Liver (tissue), 9 donors: Measurements from ENCODE around the gene ENPP3. TPM values are rescaled to one million over a fixed set of nuclear protein-coding genes. Genes with fewer than 3 reads are reported as not detected.

Source experiments
- DNase-seq: peaks from one replicate; pipeline ENCODE4 v3.0.0-alpha.2; 2017; ENCODE audit warnings: low spot score
- H3K27ac ChIP-seq, 2 donors: one replicate each; pipeline ENCODE4 v1.7.0; 2013; ENCODE audit warnings: inconsistent platforms in 2 of 2, low read length in 2 of 2, control low read depth in 1 of 2, low read depth in 1 of 2, mild to moderate bottlenecking in 1 of 2
- H3K27me3 ChIP-seq, 4 donors: one replicate each; pipeline versions ENCODE4 v1.6.1 to v1.7.0; 2013; ENCODE audit warnings: low read length in 3 of 4, inconsistent platforms in 1 of 4, mild to moderate bottlenecking in 1 of 4, moderate library complexity in 1 of 4; ENCODE audit not compliant: control insufficient read depth in 4 of 4, insufficient read depth in 4 of 4
- H3K36me3 ChIP-seq, 4 donors: one replicate each; pipeline versions ENCODE4 v1.6.1 to v1.7.0; 2013; ENCODE audit warnings: low read length in 3 of 4, mild to moderate bottlenecking in 3 of 4, low read depth in 1 of 4, moderate library complexity in 1 of 4; ENCODE audit not compliant: control insufficient read depth in 4 of 4, insufficient read depth in 3 of 4
- H3K4me1 ChIP-seq, 4 donors: one replicate each; pipeline versions ENCODE4 v1.6.1 to v1.7.0; 2013; ENCODE audit warnings: low read length in 3 of 4, mild to moderate bottlenecking in 3 of 4, moderate library complexity in 1 of 4; ENCODE audit not compliant: control insufficient read depth in 4 of 4, insufficient read depth in 4 of 4
- H3K4me3 ChIP-seq, 3 donors: one replicate each; pipeline versions ENCODE4 v1.6.1 to v1.7.0; 2013; ENCODE audit warnings: low read length in 3 of 3, control low read depth in 1 of 3, low read depth in 1 of 3, mild to moderate bottlenecking in 1 of 3
- H3K9ac ChIP-seq, 2 donors: one replicate each; pipeline ENCODE4 v1.7.0; 2013; ENCODE audit warnings: low read length in 2 of 2, mild to moderate bottlenecking in 2 of 2, moderate library complexity in 2 of 2, control low read depth in 1 of 2, low read depth in 1 of 2
- H3K9me3 ChIP-seq, 4 donors: one replicate each; pipeline versions ENCODE4 v1.6.1 to v1.7.0; 2013; ENCODE audit warnings: low read length in 3 of 4; ENCODE audit not compliant: control insufficient read depth in 4 of 4
- EGR1 ChIP-seq, 2 donors: IDR thresholded peaks; 2 replicates each; pipeline ENCODE4 v1.6.1; 2016 to 2018; ENCODE audit warnings: antibody characterized with exemption in 2 of 2, low read depth in 2 of 2
- FOXA1 ChIP-seq: IDR thresholded peaks from 2 replicates; pipeline ENCODE4 v1.6.1; 2016; ENCODE audit warnings: antibody characterized with exemption
- FOXA2 ChIP-seq: IDR thresholded peaks from 2 replicates; pipeline ENCODE4 v1.6.1; 2016; ENCODE audit warnings: antibody characterized with exemption
- GABPA ChIP-seq, 2 donors: IDR thresholded peaks in 1 of 2; conservative IDR thresholded peaks in 1 of 2; 2 replicates each; pipeline ENCODE4 v1.6.1; 2016; ENCODE audit warnings: antibody characterized with exemption in 2 of 2, mild to moderate bottlenecking in 1 of 2, moderate library complexity in 1 of 2
- HNF4A ChIP-seq, 2 donors: conservative IDR thresholded peaks; 2 replicates each; pipeline ENCODE4 v1.6.1; 2016; ENCODE audit warnings: antibody characterized with exemption in 2 of 2, mild to moderate bottlenecking in 2 of 2
- HNF4G ChIP-seq: IDR thresholded peaks from 2 replicates; pipeline ENCODE4 v1.6.1; 2016; ENCODE audit warnings: antibody characterized with exemption
- JUND ChIP-seq, 2 donors: IDR thresholded peaks; 2 replicates each; pipeline ENCODE4 v1.6.1; 2016; ENCODE audit warnings: antibody characterized with exemption in 2 of 2
- NR2F2 ChIP-seq: IDR thresholded peaks from 2 replicates; pipeline ENCODE4 v1.6.1; 2016; ENCODE audit warnings: antibody characterized with exemption
- RXRA ChIP-seq, 2 donors: IDR thresholded peaks; 2 replicates each; pipeline ENCODE4 v1.6.1; 2017 to 2018; ENCODE audit warnings: antibody characterized with exemption in 2 of 2, mild to moderate bottlenecking in 1 of 2
- SP1 ChIP-seq: IDR thresholded peaks from 2 replicates; pipeline ENCODE4 v1.6.1; 2018; ENCODE audit warnings: antibody characterized with exemption, mild to moderate bottlenecking
- TAF1 ChIP-seq: conservative IDR thresholded peaks from 2 replicates; pipeline ENCODE4 v1.6.1; 2016; ENCODE audit warnings: antibody characterized with exemption, mild to moderate bottlenecking
- YY1 ChIP-seq: IDR thresholded peaks from 2 replicates; pipeline ENCODE4 v1.6.1; 2016; ENCODE audit warnings: antibody characterized with exemption, mild to moderate bottlenecking
- WGBS: extraction: QIAGEN DNeasy Blood & Tissue Kit; methylation state at CpG from one replicate; pipeline ENCODE4 v1.1.7; 2013; 5-methylcytosine and 5-hydroxymethylcytosine counted together
- polyA plus RNA-seq, 2 donors: library from polyadenylated mRNA; stranded (reverse) in 1 of 2; unstranded in 1 of 2; fragments of 200-250 nt in 1 of 2; fragments of >200 nt in 1 of 2; fragmentation: Nextera tagmentation in 1 of 2; extraction: Ambion mirVana in 1 of 2; gene quantifications; one replicate each; pipeline versions ENCODE4 v1.2.1 to v1.2.3, GENCODE V29; 2013 to 2015
- total RNA-seq, 2 donors: library from RNA; depleted of rRNA; stranded (reverse); fragments of >200 nt; gene quantifications; one replicate each; pipeline ENCODE4 v1.2.3, GENCODE V29; 2014
- TF ChIP-seq, protein P1 (sequence below): IDR thresholded peaks from 2 replicates; pipeline ENCODE4 v1.6.1; 2016; ENCODE audit warnings: antibody characterized with exemption
- TF ChIP-seq, protein P2 (sequence below): IDR thresholded peaks from 2 replicates; pipeline ENCODE4 v1.6.1; 2016; ENCODE audit warnings: antibody characterized with exemption
- TF ChIP-seq, protein P3 (sequence below): IDR thresholded peaks from 2 replicates; pipeline ENCODE4 v1.6.1; 2016; ENCODE audit warnings: antibody characterized with exemption, mild to moderate bottlenecking
- TF ChIP-seq, protein P4 (sequence below): IDR thresholded peaks from 2 replicates; pipeline ENCODE4 v1.6.1; 2016; ENCODE audit warnings: antibody characterized with exemption
- TF ChIP-seq, protein P5 (sequence below): fragments of 150-350 bp; IDR thresholded peaks from 2 replicates; pipeline ENCODE4 v1.5.1; 2017; ENCODE audit warnings: improper control_type of control experiment, low read depth, low read length; ENCODE audit not compliant: missing input control
- donor health status: healthy.
- donor health status: healthy.
- donor health status: healthy.
- donor health status: healthy.
- donor health status: healthy.

Gene ENPP3
- total and polyA plus RNA-seq, 4 donors, result 0.51 to 6.1 (median 1.1) TPM

DNA sequence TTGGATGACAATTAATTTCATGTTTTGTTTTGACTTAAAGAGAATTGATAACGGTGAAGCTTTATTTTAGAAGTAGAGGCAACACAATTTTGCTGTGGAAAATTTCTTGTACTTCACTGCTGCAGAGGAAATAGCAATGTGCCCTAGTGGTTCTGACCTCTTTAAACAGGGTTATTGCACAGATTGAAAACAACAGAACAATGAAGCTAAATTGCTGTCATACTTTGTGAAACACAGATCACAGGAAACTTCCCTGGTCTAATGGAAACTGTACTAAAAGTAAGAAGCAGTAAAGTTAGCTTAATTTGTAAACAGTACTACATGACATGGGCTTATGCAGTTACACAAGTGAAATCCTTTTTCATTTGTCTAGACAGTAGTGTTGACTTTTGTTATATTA is 32.8 kb downstream of the ENPP3 start:
- no peaks in the 10 kb centered on the region for H3K9me3 ChIP-seq
- no peak overlapping the region for H3K9ac ChIP-seq
- TF ChIP-seq, protein P1, sequence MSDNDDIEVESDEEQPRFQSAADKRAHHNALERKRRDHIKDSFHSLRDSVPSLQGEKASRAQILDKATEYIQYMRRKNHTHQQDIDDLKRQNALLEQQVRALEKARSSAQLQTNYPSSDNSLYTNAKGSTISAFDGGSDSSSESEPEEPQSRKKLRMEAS, result no peak
- TF ChIP-seq JUND (IDR thresholded peaks at IDR 0.05) (no peak), FOXA2 (no peak), SP1 (no peak), EGR1 (IDR thresholded peaks at IDR 0.05; ENCODE audit: low read depth in 2 of 2) (no peak), TAF1 (no peak), FOXA1 (no peak)
- TF ChIP-seq, protein P2, sequence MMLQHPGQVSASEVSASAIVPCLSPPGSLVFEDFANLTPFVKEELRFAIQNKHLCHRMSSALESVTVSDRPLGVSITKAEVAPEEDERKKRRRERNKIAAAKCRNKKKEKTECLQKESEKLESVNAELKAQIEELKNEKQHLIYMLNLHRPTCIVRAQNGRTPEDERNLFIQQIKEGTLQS, result no peak
- TF ChIP-seq, protein P3, sequence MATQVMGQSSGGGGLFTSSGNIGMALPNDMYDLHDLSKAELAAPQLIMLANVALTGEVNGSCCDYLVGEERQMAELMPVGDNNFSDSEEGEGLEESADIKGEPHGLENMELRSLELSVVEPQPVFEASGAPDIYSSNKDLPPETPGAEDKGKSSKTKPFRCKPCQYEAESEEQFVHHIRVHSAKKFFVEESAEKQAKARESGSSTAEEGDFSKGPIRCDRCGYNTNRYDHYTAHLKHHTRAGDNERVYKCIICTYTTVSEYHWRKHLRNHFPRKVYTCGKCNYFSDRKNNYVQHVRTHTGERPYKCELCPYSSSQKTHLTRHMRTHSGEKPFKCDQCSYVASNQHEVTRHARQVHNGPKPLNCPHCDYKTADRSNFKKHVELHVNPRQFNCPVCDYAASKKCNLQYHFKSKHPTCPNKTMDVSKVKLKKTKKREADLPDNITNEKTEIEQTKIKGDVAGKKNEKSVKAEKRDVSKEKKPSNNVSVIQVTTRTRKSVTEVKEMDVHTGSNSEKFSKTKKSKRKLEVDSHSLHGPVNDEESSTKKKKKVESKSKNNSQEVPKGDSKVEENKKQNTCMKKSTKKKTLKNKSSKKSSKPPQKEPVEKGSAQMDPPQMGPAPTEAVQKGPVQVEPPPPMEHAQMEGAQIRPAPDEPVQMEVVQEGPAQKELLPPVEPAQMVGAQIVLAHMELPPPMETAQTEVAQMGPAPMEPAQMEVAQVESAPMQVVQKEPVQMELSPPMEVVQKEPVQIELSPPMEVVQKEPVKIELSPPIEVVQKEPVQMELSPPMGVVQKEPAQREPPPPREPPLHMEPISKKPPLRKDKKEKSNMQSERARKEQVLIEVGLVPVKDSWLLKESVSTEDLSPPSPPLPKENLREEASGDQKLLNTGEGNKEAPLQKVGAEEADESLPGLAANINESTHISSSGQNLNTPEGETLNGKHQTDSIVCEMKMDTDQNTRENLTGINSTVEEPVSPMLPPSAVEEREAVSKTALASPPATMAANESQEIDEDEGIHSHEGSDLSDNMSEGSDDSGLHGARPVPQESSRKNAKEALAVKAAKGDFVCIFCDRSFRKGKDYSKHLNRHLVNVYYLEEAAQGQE, result no peak
- TF ChIP-seq, protein P4, sequence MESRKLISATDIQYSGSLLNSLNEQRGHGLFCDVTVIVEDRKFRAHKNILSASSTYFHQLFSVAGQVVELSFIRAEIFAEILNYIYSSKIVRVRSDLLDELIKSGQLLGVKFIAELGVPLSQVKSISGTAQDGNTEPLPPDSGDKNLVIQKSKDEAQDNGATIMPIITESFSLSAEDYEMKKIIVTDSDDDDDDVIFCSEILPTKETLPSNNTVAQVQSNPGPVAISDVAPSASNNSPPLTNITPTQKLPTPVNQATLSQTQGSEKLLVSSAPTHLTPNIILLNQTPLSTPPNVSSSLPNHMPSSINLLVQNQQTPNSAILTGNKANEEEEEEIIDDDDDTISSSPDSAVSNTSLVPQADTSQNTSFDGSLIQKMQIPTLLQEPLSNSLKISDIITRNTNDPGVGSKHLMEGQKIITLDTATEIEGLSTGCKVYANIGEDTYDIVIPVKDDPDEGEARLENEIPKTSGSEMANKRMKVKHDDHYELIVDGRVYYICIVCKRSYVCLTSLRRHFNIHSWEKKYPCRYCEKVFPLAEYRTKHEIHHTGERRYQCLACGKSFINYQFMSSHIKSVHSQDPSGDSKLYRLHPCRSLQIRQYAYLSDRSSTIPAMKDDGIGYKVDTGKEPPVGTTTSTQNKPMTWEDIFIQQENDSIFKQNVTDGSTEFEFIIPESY, result no peak
- WGBS, result 85% methylated on average over 1 of the region's 1 CpG
- no peaks in the 10 kb centered on the region for H3K4me1 ChIP-seq
- H3K4me3 ChIP-seq, result no peak overlapping the region
- no peak for DNase-seq
- H3K27ac ChIP-seq, result no peak overlapping the region
- H3K36me3 ChIP-seq, result no peaks in the 10 kb centered on the region
- H3K27me3 ChIP-seq, result no peaks in the 10 kb centered on the region

DNA sequence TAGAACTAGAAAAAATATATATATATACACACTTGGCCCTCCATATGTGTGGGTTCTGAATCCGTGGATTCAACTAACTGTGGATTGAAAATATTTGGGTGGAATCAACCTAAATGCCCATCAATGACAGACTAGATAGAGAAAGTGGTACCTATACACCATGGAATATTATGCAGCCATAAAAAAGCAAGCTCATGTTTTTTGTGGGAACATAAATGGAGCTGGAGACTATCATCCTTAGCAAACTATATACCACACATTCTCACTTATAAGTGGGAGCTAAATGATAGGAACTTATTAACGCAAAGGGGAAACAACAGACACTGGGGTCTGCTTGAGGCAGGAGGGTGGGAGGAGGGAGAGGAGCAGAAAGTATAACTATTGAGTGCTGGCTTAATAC is 36.1 kb downstream of the ENPP3 start:
- WGBS, result 94% methylated on average over 2 of the region's 2 CpGs
- no peaks in the 10 kb centered on the region for H3K36me3 ChIP-seq
- H3K27ac ChIP-seq, result no peak overlapping the region
- no peak for DNase-seq
- no peak overlapping the region for H3K4me3 ChIP-seq
- H3K9me3 ChIP-seq, result no peaks in the 10 kb centered on the region
- no peak overlapping the region for H3K9ac ChIP-seq
- H3K4me1 ChIP-seq, result no peaks in the 10 kb centered on the region
- TF ChIP-seq FOXA1, result no peak
- no peak for TF ChIP-seq HNF4G
- TF ChIP-seq JUND (IDR thresholded peaks at IDR 0.05), result no peak
- TF ChIP-seq RXRA (IDR thresholded peaks at IDR 0.05), result no peak
- TF ChIP-seq NR2F2, result no peak
- TF ChIP-seq, protein P1, result no peak
- TF ChIP-seq, protein P3, result no peak
- TF ChIP-seq TAF1, result no peak
- no peak for TF ChIP-seq GABPA (IDR thresholded peaks at IDR 0.05 in 1 of 2, conservative IDR thresholded peaks at IDR 0.05 in 1 of 2)
- TF ChIP-seq SP1, result no peak
- TF ChIP-seq YY1, result no peak
- no peak for TF ChIP-seq HNF4A (conservative IDR thresholded peaks at IDR 0.05)
- TF ChIP-seq EGR1 (IDR thresholded peaks at IDR 0.05; ENCODE audit: low read depth in 2 of 2), result no peak
- TF ChIP-seq, protein P4, result no peak
- TF ChIP-seq, protein P5, sequence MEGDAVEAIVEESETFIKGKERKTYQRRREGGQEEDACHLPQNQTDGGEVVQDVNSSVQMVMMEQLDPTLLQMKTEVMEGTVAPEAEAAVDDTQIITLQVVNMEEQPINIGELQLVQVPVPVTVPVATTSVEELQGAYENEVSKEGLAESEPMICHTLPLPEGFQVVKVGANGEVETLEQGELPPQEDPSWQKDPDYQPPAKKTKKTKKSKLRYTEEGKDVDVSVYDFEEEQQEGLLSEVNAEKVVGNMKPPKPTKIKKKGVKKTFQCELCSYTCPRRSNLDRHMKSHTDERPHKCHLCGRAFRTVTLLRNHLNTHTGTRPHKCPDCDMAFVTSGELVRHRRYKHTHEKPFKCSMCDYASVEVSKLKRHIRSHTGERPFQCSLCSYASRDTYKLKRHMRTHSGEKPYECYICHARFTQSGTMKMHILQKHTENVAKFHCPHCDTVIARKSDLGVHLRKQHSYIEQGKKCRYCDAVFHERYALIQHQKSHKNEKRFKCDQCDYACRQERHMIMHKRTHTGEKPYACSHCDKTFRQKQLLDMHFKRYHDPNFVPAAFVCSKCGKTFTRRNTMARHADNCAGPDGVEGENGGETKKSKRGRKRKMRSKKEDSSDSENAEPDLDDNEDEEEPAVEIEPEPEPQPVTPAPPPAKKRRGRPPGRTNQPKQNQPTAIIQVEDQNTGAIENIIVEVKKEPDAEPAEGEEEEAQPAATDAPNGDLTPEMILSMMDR, result no peak
- H3K27me3 ChIP-seq, result no peaks in the 10 kb centered on the region
